Prostate gland (tissue), 2 donors: ENCODE data around the gene TGFB1.

ENCODE experiments used
- CTCF ChIP-seq, 4 experiments: fragments of 200-600 bp in 2 of 4; fragments of 450-650 bp in 2 of 4; sonication (generic) in 2 of 4; IDR thresholded peaks; 1 replicate in 3 of 4; 2 replicates in 1 of 4; pipeline ENCODE4 v1.5.1; 2016 to 2019; ENCODE audit warnings: antibody characterized with exemption in 4 of 4, mild to moderate bottlenecking in 2 of 4, moderate library complexity in 2 of 4
- POLR2A ChIP-seq: fragments of 450-650 bp; IDR thresholded peaks from one replicate; pipeline ENCODE4 v1.6.1; 2016; ENCODE audit warnings: antibody characterized with exemption, mild to moderate bottlenecking
- POLR2AphosphoS5 ChIP-seq: sonication (generic); formaldehyde crosslinking; IDR thresholded peaks from one replicate; pipeline ENCODE4 v1.6.1; 2017; ENCODE audit warnings: antibody characterized with exemption

- no peak for TF ChIP-seq CTCF (IDR thresholded peaks at IDR 0.05)
- TF ChIP-seq POLR2AphosphoS5: no peak
- no peak for TF ChIP-seq POLR2A
Observed at GRCh38 chr19:41327076-41327575, 26.6 kb downstream of the TGFB1 start.
